ENCODE measurements around the gene PMEPA1.

The PMEPA1 gene

GRCh38 chr20:57608516-57608915 is 101.3 kb downstream of the PMEPA1 start:
- Histone ChIP-seq H3K9me3 (ENCODE audit: control insufficient read depth, insufficient read depth, low read length) (no peaks in the 10 kb centered on the region), H3K4me3 (ENCODE audit: low read length) (no peak overlapping the region), H3K9me2 (replicated peaks; ENCODE audit: control insufficient read depth, low read length) (no peaks in the 10 kb centered on the region), H4K20me1 (ENCODE audit: control insufficient read depth, insufficient read depth, low read depth, low read length) (peaks cover 10% of the 10 kb centered on the region; the same call in 1 of the 2 replicates), H3F3A (ENCODE audit: control insufficient read depth, insufficient read depth) (no peaks in the 10 kb centered on the region), H3K79me2 (ENCODE audit: control insufficient read depth, low read length) (no peaks in the 10 kb centered on the region), H3K27me3 (ENCODE audit: control insufficient read depth, low read length) (peaks cover 67% of the 10 kb centered on the region), H3K27ac (ENCODE audit: low read depth, low read length) (no peak overlapping the region), H3K36me3 (ENCODE audit: control insufficient read depth, low read length) (no peaks in the 10 kb centered on the region), H3K4me2 (ENCODE audit: low read length) (no peak overlapping the region), H3K4me1 (ENCODE audit: control insufficient read depth, low read length) (peaks cover 6% of the 10 kb centered on the region)
- TF ChIP-seq CTCF (IDR thresholded peaks at IDR 0.05; ENCODE audit: low read depth, low read length, poor library complexity, severe bottlenecking) (no peak), EZH2phosphoT487 (IDR thresholded peaks at IDR 0.05; ENCODE audit: borderline replicate concordance, low read length) (no peak)

- Histone ChIP-seq H3K4me1 (ENCODE audit: control insufficient read depth, low read length) (peaks cover 6% of the 10 kb centered on the region), H3F3A (ENCODE audit: control insufficient read depth, insufficient read depth) (no peaks in the 10 kb centered on the region), H3K36me3 (ENCODE audit: control insufficient read depth, low read length) (no peaks in the 10 kb centered on the region), H3K79me2 (ENCODE audit: control insufficient read depth, low read length) (no peaks in the 10 kb centered on the region), H3K4me3 (ENCODE audit: low read length) (no peak overlapping the region), H3K9me2 (replicated peaks; ENCODE audit: control insufficient read depth, low read length) (no peaks in the 10 kb centered on the region), H3K27me3 (ENCODE audit: control insufficient read depth, low read length) (peaks cover 73% of the 10 kb centered on the region), H3K4me2 (ENCODE audit: low read length) (no peak overlapping the region), H4K20me1 (ENCODE audit: control insufficient read depth, insufficient read depth, low read depth, low read length) (peaks cover 10% of the 10 kb centered on the region; the same call in 1 of the 2 replicates), H3K27ac (ENCODE audit: low read depth, low read length) (no peak overlapping the region), H3K9me3 (ENCODE audit: control insufficient read depth, insufficient read depth, low read length) (no peaks in the 10 kb centered on the region)
- TF ChIP-seq CTCF (IDR thresholded peaks at IDR 0.05; ENCODE audit: low read depth, low read length, poor library complexity, severe bottlenecking) (no peak), EZH2phosphoT487 (IDR thresholded peaks at IDR 0.05; ENCODE audit: borderline replicate concordance, low read length) (no peak)
These were observed 103.9 kb downstream of the PMEPA1 start for GRCh38 chr20:57605878-57606277.

- H3K27me3 ChIP-seq (ENCODE audit: control insufficient read depth, low read length): peaks cover 75% of the 10 kb centered on the region
- H3K27ac ChIP-seq (ENCODE audit: low read depth, low read length): no peak overlapping the region
- no peaks in the 10 kb centered on the region for H3K9me3 ChIP-seq (ENCODE audit: control insufficient read depth, insufficient read depth, low read length)
- H3K9me2 ChIP-seq (replicated peaks; ENCODE audit: control insufficient read depth, low read length): no peaks in the 10 kb centered on the region
- H4K20me1 ChIP-seq (ENCODE audit: control insufficient read depth, insufficient read depth, low read depth, low read length): peaks cover 10% of the 10 kb centered on the region; the same call in 1 of the 2 replicates
- H3K4me1 ChIP-seq (ENCODE audit: control insufficient read depth, low read length): peaks cover 6% of the 10 kb centered on the region
- no peaks in the 10 kb centered on the region for H3K79me2 ChIP-seq (ENCODE audit: control insufficient read depth, low read length)
- no peak overlapping the region for H3K4me3 ChIP-seq (ENCODE audit: low read length)
- no peaks in the 10 kb centered on the region for H3F3A ChIP-seq (ENCODE audit: control insufficient read depth, insufficient read depth)
- H3K36me3 ChIP-seq (ENCODE audit: control insufficient read depth, low read length): no peaks in the 10 kb centered on the region
- TF ChIP-seq EZH2phosphoT487 (IDR thresholded peaks at IDR 0.05; ENCODE audit: borderline replicate concordance, low read length) (no peak), CTCF (IDR thresholded peaks at IDR 0.05; ENCODE audit: low read depth, low read length, poor library complexity, severe bottlenecking) (no peak)
- H3K4me2 ChIP-seq (ENCODE audit: low read length): no peak overlapping the region
These were observed 104.8 kb downstream of the PMEPA1 start for GRCh38 chr20:57605045-57605444.
